HepG2 (cell line): Measurements from ENCODE around the gene BMI1. TPM values are rescaled to one million over a fixed set of nuclear protein-coding genes. Genes with fewer than 3 reads are reported as not detected.

Source experiments
- BRF2 ChIP-seq: sonication (generic); formaldehyde crosslinking; IDR thresholded peaks from 2 replicates; pipeline ENCODE4 v1.8.1; 2022; ENCODE audit warnings: mild to moderate bottlenecking, missing genetic modification reagents
- CENPT ChIP-seq: sonication (generic); formaldehyde crosslinking; IDR thresholded peaks from 2 replicates; pipeline ENCODE4 v1.8.0; 2022; ENCODE audit warnings: low read depth, mild to moderate bottlenecking, moderate library complexity, missing genetic modification reagents
- ERF ChIP-seq: IDR thresholded peaks from 2 replicates; pipeline ENCODE4 v1.6.1; 2018; ENCODE audit warnings: missing biosample characterization, missing genetic modification reagents
- GABPB1 ChIP-seq: IDR thresholded peaks from 2 replicates; pipeline ENCODE4 v1.6.1; 2016; ENCODE audit warnings: mild to moderate bottlenecking, missing genetic modification reagents, moderate library complexity, missing compliant biosample characterization
- GATA4 ChIP-seq: sonication (generic); IDR thresholded peaks from 2 replicates; pipeline ENCODE4 v1.6.1; 2016; ENCODE audit warnings: antibody characterized with exemption, low read depth, borderline replicate concordance
- HOXD1 ChIP-seq: sonication (generic); formaldehyde crosslinking; IDR thresholded peaks from 2 replicates; pipeline ENCODE4 v1.5.0; 2020; ENCODE audit warnings: missing genetic modification reagents
- JARID2 ChIP-seq: sonication (generic); formaldehyde crosslinking; IDR thresholded peaks from 2 replicates; pipeline ENCODE4 v1.8.1; 2023; ENCODE audit warnings: missing genetic modification reagents, inconsistent platforms; ENCODE audit not compliant: insufficient replicate concordance
- NFATC3 ChIP-seq: sonication (generic); formaldehyde crosslinking; IDR thresholded peaks from 2 replicates; pipeline ENCODE4 v1.5.1; 2020; ENCODE audit warnings: mild to moderate bottlenecking, missing genetic modification reagents
- NR2C2 ChIP-seq: sonication (generic); formaldehyde crosslinking; IDR thresholded peaks from 2 replicates; pipeline ENCODE4 v1.4.0; 2020; ENCODE audit warnings: missing genetic modification reagents, mild to moderate bottlenecking, moderate library complexity, borderline replicate concordance
- PHF21A ChIP-seq: sonication (generic); formaldehyde crosslinking; IDR thresholded peaks from 2 replicates; pipeline ENCODE4 v1.5.0; 2020; ENCODE audit warnings: mild to moderate bottlenecking, missing genetic modification reagents
- SMAD1 ChIP-seq: sonication (generic); formaldehyde crosslinking; IDR thresholded peaks from 2 replicates; pipeline ENCODE4 v1.4.0; 2020; ENCODE audit warnings: missing genetic modification reagents, low read depth, mild to moderate bottlenecking, borderline replicate concordance
- SNAI1 ChIP-seq: sonication (generic); formaldehyde crosslinking; IDR thresholded peaks from 2 replicates; pipeline ENCODE4 v1.5.0; 2020; ENCODE audit warnings: mild to moderate bottlenecking, missing genetic modification reagents, borderline replicate concordance
- SNAPC2 ChIP-seq: sonication (generic); formaldehyde crosslinking; IDR thresholded peaks from 2 replicates; pipeline ENCODE4 v1.8.1; 2022; ENCODE audit warnings: mild to moderate bottlenecking, missing genetic modification reagents
- SNAPC5 ChIP-seq: sonication (generic); formaldehyde crosslinking; IDR thresholded peaks from 2 replicates; pipeline ENCODE4 v1.8.1; 2023; ENCODE audit warnings: mild to moderate bottlenecking, missing genetic modification reagents, borderline replicate concordance
- SP140L ChIP-seq: sonication (generic); formaldehyde crosslinking; IDR thresholded peaks from 2 replicates; pipeline ENCODE4 v1.4.0; 2020; ENCODE audit warnings: missing genetic modification reagents, borderline replicate concordance
- YEATS4 ChIP-seq: sonication (generic); formaldehyde crosslinking; IDR thresholded peaks from 2 replicates; pipeline ENCODE4 v1.4.0; 2020; ENCODE audit warnings: missing genetic modification reagents, borderline replicate concordance
- ZFY ChIP-seq: sonication (generic); formaldehyde crosslinking; IDR thresholded peaks from 2 replicates; pipeline ENCODE4 v1.4.0; 2020; ENCODE audit warnings: missing genetic modification reagents
- ZNF292 ChIP-seq: sonication (generic); formaldehyde crosslinking; IDR thresholded peaks from 2 replicates; pipeline ENCODE4 v1.8.1; 2022; ENCODE audit warnings: mild to moderate bottlenecking, low read depth, missing genetic modification reagents, borderline replicate concordance
- ZNF530 ChIP-seq: sonication (generic); formaldehyde crosslinking; IDR thresholded peaks from 2 replicates; pipeline ENCODE4 v1.5.0; 2020; ENCODE audit warnings: low read depth, mild to moderate bottlenecking, missing genetic modification reagents
- ZNF550 ChIP-seq: sonication (generic); formaldehyde crosslinking; IDR thresholded peaks from 2 replicates; pipeline ENCODE4 v1.4.0; 2020; ENCODE audit warnings: mild to moderate bottlenecking, missing genetic modification reagents, borderline replicate concordance
- polyA plus RNA-seq, 8 experiments: library from polyadenylated mRNA; depleted of rRNA in 3 of 8; stranded (reverse) in 7 of 8; unstranded in 1 of 8; fragments of >200 nt; fragmentation: Illumina TruSeq in 4 of 8; extraction: Trizol in 4 of 8; gene quantifications; 2 replicates each; pipeline versions ENCODE4 v1.2.1 to v1.2.3, GENCODE V29; 2011 to 2016; ENCODE audit warnings: low read depth in 4 of 8, missing spikeins in 1 of 8, mixed read lengths in 1 of 8; ENCODE audit not compliant: insufficient read depth in 1 of 8
- total RNA-seq, 5 experiments: library from RNA; depleted of rRNA; stranded (reverse); fragments of >200 nt; fragmentation: Illumina TruSeq; extraction: Trizol; gene quantifications; 2 replicates each; pipeline ENCODE4 v1.2.3, GENCODE V29; 2016; ENCODE audit warnings: low read depth in 1 of 5
- TF ChIP-seq, protein P1 (sequence below): sonication (generic); formaldehyde crosslinking; IDR thresholded peaks from 2 replicates; pipeline ENCODE4 v1.8.1; 2022; ENCODE audit warnings: low read depth, mild to moderate bottlenecking, missing genetic modification reagents
- TF ChIP-seq, protein P2 (sequence below): sonication (generic); formaldehyde crosslinking; IDR thresholded peaks from 2 replicates; pipeline ENCODE4 v1.4.0; 2020; ENCODE audit warnings: missing genetic modification reagents, borderline replicate concordance

The BMI1 gene
- total and polyA plus RNA-seq, 2 of the 13 experiments (the other 11 are each of a cell fraction or from before 2014, with no cell fraction given): 30.5 to 44.0 TPM

DNA sequence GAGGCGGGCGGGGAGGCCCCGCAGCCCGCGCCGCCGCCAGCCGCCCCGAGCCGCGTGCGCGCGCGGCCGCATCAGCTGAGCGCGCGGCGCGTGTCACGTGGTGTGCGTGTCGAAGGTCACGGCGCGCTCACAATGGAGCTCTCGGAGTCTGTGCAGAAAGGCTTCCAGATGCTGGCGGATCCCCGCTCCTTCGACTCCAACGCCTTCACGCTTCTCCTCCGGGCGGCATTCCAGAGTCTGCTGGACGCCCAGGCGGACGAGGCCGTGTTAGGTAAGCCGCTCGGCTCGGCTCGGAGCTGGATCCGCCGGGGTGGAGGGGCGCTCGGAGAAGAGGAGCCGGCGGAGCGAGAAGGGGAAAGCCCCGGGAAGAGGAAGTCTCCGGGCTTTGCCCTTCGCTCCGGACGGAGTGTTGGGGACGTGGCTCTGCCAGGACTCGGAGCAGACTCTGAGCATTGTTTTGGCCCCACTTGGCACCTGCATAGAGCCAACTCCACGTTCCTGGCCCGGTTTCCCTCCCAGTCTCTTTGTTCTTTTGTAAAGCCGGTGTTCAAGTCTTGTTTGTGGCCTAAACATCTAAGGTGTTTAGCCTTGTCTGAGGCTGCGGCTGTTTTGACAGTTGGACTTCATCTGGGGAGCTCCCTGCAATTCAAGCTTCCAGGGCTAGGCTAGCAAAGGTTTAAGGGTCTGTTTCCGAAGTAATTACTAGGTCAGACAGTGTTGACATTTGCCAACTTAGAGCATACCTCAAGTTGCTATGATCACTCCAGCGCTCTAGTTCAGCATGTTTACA is 4.4 kb upstream of the BMI1 start, which contains the start of gene COMMD3 (continued):
- TF ChIP-seq CENPT (CRISPR knock-in tag) (no peak), SP140L (CRISPR knock-in tag) (peak; percentile 66; the same call in 1 of the 2 replicates), ZNF550 (CRISPR knock-in tag) (no peak), SNAPC5 (CRISPR knock-in tag) (no peak; the same call in 1 of the 2 replicates), NFATC3 (peak; percentile 76; the same call in 1 of the 2 replicates), PHF21A (CRISPR knock-in tag) (peak; percentile 59; the same call in 1 of the 2 replicates), JARID2 (CRISPR knock-in tag) (peak; percentile 19), GABPB1 (CRISPR knock-in tag) (peak; percentile 83; the same call in 1 of the 2 replicates), NR2C2 (CRISPR knock-in tag) (peak; percentile 96), SNAPC2 (0 out of 2 replicates have a peak, but pooled peaks have one; percentile 63), SMAD1 (CRISPR knock-in tag) (no peak), ZNF292 (no peak; the same call in none of the 2 replicates), SNAI1 (CRISPR knock-in tag) (peak; percentile 70; the same call in 1 of the 2 replicates), ERF (CRISPR knock-in tag) (0 out of 2 replicates have a peak, but pooled peaks have one; percentile 29), YEATS4 (CRISPR knock-in tag) (peak; percentile 66; the same call in 1 of the 2 replicates), ZFY (CRISPR knock-in tag) (peak; percentile 71; the same call in 1 of the 2 replicates), GATA4 (peak; percentile 54), HOXD1 (CRISPR knock-in tag) (no peak), ZNF530 (CRISPR knock-in tag) (no peak), BRF2 (0 out of 2 replicates have a peak, but pooled peaks have one; percentile 32)
- TF ChIP-seq, protein P1, sequence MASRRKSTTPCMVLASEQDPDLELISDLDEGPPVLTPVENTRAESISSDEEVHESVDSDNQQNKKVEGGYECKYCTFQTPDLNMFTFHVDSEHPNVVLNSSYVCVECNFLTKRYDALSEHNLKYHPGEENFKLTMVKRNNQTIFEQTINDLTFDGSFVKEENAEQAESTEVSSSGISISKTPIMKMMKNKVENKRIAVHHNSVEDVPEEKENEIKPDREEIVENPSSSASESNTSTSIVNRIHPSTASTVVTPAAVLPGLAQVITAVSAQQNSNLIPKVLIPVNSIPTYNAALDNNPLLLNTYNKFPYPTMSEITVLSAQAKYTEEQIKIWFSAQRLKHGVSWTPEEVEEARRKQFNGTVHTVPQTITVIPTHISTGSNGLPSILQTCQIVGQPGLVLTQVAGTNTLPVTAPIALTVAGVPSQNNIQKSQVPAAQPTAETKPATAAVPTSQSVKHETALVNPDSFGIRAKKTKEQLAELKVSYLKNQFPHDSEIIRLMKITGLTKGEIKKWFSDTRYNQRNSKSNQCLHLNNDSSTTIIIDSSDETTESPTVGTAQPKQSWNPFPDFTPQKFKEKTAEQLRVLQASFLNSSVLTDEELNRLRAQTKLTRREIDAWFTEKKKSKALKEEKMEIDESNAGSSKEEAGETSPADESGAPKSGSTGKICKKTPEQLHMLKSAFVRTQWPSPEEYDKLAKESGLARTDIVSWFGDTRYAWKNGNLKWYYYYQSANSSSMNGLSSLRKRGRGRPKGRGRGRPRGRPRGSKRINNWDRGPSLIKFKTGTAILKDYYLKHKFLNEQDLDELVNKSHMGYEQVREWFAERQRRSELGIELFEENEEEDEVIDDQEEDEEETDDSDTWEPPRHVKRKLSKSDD (CRISPR knock-in tag): no peak
- TF ChIP-seq, protein P2, sequence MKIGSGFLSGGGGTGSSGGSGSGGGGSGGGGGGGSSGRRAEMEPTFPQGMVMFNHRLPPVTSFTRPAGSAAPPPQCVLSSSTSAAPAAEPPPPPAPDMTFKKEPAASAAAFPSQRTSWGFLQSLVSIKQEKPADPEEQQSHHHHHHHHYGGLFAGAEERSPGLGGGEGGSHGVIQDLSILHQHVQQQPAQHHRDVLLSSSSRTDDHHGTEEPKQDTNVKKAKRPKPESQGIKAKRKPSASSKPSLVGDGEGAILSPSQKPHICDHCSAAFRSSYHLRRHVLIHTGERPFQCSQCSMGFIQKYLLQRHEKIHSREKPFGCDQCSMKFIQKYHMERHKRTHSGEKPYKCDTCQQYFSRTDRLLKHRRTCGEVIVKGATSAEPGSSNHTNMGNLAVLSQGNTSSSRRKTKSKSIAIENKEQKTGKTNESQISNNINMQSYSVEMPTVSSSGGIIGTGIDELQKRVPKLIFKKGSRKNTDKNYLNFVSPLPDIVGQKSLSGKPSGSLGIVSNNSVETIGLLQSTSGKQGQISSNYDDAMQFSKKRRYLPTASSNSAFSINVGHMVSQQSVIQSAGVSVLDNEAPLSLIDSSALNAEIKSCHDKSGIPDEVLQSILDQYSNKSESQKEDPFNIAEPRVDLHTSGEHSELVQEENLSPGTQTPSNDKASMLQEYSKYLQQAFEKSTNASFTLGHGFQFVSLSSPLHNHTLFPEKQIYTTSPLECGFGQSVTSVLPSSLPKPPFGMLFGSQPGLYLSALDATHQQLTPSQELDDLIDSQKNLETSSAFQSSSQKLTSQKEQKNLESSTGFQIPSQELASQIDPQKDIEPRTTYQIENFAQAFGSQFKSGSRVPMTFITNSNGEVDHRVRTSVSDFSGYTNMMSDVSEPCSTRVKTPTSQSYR (CRISPR knock-in tag): no peak
